Neural cell (in vitro differentiated cells): ENCODE data around the gene SOX18. TPM values are rescaled to one million over a fixed set of nuclear protein-coding genes. Genes with fewer than 3 reads are reported as not detected.

Experiments
- H2AFZ ChIP-seq: fragments of 200-600, 300-800 bp; sonication (generic), shearing (Covaris generic); 2 replicates; pipeline ENCODE4 v1.6.0; 2014; ENCODE audit warnings: low read depth, mild to moderate bottlenecking, antibody characterized with exemption, low read length, moderate library complexity
- H3F3A ChIP-seq: fragments of 200-600 bp; shearing (Covaris generic); 2 replicates; pipeline ENCODE4 v1.6.1; 2016; ENCODE audit warnings: mild to moderate bottlenecking, moderate library complexity, mixed read lengths, antibody characterized with exemption, low read length; ENCODE audit not compliant: insufficient read depth, poor library complexity, severe bottlenecking
- H3K27ac ChIP-seq: fragments of 200-600, 300-800 bp; sonication (generic), shearing (Covaris generic); 2 replicates; pipeline ENCODE4 v1.5.1; 2014; ENCODE audit warnings: mild to moderate bottlenecking, low read length, moderate library complexity
- H3K27me3 ChIP-seq: fragments of 300-800, 200-600 bp; sonication (generic), shearing (Covaris generic); 2 replicates; pipeline ENCODE4 v1.6.0; 2014; ENCODE audit warnings: mild to moderate bottlenecking, low read depth, low read length, moderate library complexity; ENCODE audit not compliant: insufficient read depth
- H3K36me3 ChIP-seq: fragments of 300-800, 200-600 bp; sonication (generic), shearing (Covaris generic); 2 replicates; pipeline ENCODE4 v1.5.1; 2014; ENCODE audit warnings: mild to moderate bottlenecking, antibody characterized with exemption, low read length, moderate library complexity; ENCODE audit not compliant: insufficient read depth
- H3K4me2 ChIP-seq: fragments of 300-800, 200-600 bp; sonication (generic), shearing (Covaris generic); 2 replicates; pipeline ENCODE4 v1.6.0; 2014; ENCODE audit warnings: mild to moderate bottlenecking, low read length
- H3K4me3 ChIP-seq: fragments of 300-800, 200-600 bp; sonication (generic), shearing (Covaris generic); 2 replicates; pipeline ENCODE4 v1.5.1; 2014; ENCODE audit warnings: mild to moderate bottlenecking, low read length, moderate library complexity
- H3K79me2 ChIP-seq: fragments of 200-600 bp; shearing (Covaris generic); replicated peaks from 2 replicates; pipeline ENCODE4 v1.6.0; 2014; ENCODE audit warnings: mild to moderate bottlenecking, low read length, moderate library complexity; ENCODE audit not compliant: insufficient read depth
- H3K9ac ChIP-seq: fragments of 300-800, 200-600 bp; sonication (generic), shearing (Covaris generic); 2 replicates; pipeline ENCODE4 v1.6.1; 2016; ENCODE audit warnings: mild to moderate bottlenecking, low read length, mixed read lengths
- H3K9me2 ChIP-seq: fragments of 200-600 bp; shearing (Covaris generic); 2 replicates; pipeline ENCODE4 v1.6.1; 2016; ENCODE audit warnings: mild to moderate bottlenecking, low read length, mixed read lengths; ENCODE audit not compliant: insufficient read depth
- H3K9me3 ChIP-seq: fragments of 200-600, 300-800 bp; sonication (generic), shearing (Covaris generic); 2 replicates; pipeline ENCODE4 v1.6.1; 2016; ENCODE audit warnings: mild to moderate bottlenecking, mixed run types, low read length, moderate library complexity, mixed read lengths
- H4K20me1 ChIP-seq: fragments of 200-600 bp; shearing (Covaris generic); 2 replicates; pipeline ENCODE4 v1.6.1; 2016; ENCODE audit warnings: mild to moderate bottlenecking, mixed run types; ENCODE audit not compliant: insufficient read depth
- EP300 ChIP-seq: fragments of 450-650 bp; conservative IDR thresholded peaks from 2 replicates; pipeline ENCODE4 v1.6.1; 2014; ENCODE audit warnings: antibody characterized with exemption, mild to moderate bottlenecking, moderate library complexity; ENCODE audit not compliant: poor library complexity, severe bottlenecking
- EZH2 ChIP-seq: fragments of 200-600, 300-800 bp; shearing (Covaris generic), sonication (generic); IDR thresholded peaks from 2 replicates; pipeline ENCODE4 v1.6.1; 2014; ENCODE audit warnings: antibody characterized with exemption, low read length, borderline replicate concordance, mild to moderate bottlenecking; ENCODE audit not compliant: insufficient read depth, poor library complexity, severe bottlenecking
- MXI1 ChIP-seq: fragments of 450-650 bp; conservative IDR thresholded peaks from 2 replicates; pipeline ENCODE4 v1.6.1; 2014; ENCODE audit warnings: antibody characterized with exemption, mild to moderate bottlenecking; ENCODE audit not compliant: poor library complexity, severe bottlenecking
- POLR2AphosphoS5 ChIP-seq: IDR thresholded peaks from 2 replicates; pipeline ENCODE4 v1.6.1; 2012
- RAD21 ChIP-seq: fragments of 450-650 bp; conservative IDR thresholded peaks from 2 replicates; pipeline ENCODE4 v1.6.1; 2014; ENCODE audit warnings: antibody characterized with exemption, mild to moderate bottlenecking, moderate library complexity
- SMC3 ChIP-seq: fragments of 450-650 bp; conservative IDR thresholded peaks from 2 replicates; pipeline ENCODE4 v1.6.1; 2014; ENCODE audit warnings: antibody characterized with exemption, mild to moderate bottlenecking, moderate library complexity; ENCODE audit not compliant: poor library complexity
- TAF1 ChIP-seq: IDR thresholded peaks from 2 replicates; pipeline ENCODE4 v1.6.1; 2012; ENCODE audit warnings: low read depth
- polyA plus RNA-seq: library from polyadenylated mRNA; depleted of rRNA; stranded (reverse); fragments of >200 nt; gene quantifications from 2 replicates; pipeline ENCODE4 v1.2.3, GENCODE V29; 2014
- TF ChIP-seq, protein P1 (sequence below): fragments of 450-650 bp; IDR thresholded peaks from 2 replicates; pipeline ENCODE4 v1.5.1; 2014; ENCODE audit warnings: antibody characterized with exemption, mild to moderate bottlenecking, moderate library complexity; ENCODE audit not compliant: poor library complexity, severe bottlenecking
- TF ChIP-seq, protein P2 (sequence below): IDR thresholded peaks from 2 replicates; pipeline ENCODE4 v1.6.1; 2012; ENCODE audit warnings: borderline replicate concordance

The SOX18 gene
- polyA plus RNA-seq, 1 donor from 2014 or later: 0.12 TPM

DNA sequence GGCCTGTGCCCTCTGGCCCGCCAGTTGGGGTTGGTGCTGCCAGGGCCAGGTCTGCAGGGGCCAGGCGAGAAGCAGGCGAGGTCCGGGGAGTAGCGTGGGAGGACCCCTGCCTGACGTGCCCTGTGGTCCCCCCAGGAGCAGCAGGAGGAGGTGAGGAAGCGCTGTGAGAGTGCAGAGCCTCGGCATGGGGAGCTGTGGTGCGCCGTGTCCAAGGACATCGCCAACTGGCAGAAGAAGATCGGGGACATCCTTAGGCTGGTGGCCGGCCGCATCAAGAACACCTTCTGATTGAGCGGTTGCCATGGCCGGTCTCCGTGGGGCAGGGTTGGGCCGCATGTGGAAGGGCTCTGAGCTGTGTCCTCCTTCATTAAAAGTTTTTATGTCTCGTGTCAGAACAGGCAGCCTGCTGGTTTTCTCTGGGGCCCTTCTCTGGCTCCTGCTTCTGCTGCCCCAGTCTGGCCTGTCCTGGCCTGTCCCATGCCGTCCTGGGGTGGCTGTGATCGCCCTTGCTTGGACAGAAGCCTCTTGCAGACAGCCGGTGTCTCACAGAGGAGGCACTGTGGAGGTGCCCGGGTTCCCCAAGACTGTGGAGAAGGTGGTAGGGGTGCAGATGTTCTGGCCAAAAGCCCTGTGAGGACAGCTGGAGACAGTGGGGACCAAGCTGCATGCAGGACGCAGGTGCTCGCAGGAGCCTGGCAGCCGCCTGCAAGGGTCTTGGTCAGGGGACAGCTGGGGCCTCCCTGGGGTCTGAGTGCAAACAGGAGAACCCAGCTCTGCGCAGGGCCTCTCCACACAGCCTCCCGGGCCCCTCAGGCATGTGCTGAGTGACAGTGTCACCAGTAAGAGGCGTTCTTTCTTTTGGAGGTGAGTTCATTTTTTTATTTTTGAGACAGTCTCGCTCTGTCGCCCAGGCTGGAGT lies 16.5 kb downstream of the SOX18 start:
- H3K4me3 ChIP-seq: no peak overlapping the region
- no peak overlapping the region for H3K9ac ChIP-seq
- no peaks in the 10 kb centered on the region for H3K9me3 ChIP-seq
- TF ChIP-seq RAD21 (no peak), MXI1 (no peak), SMC3 (no peak), EP300 (no peak), EZH2 (no peak), TAF1 (no peak), POLR2AphosphoS5 (no peak)
- TF ChIP-seq, protein P1, sequence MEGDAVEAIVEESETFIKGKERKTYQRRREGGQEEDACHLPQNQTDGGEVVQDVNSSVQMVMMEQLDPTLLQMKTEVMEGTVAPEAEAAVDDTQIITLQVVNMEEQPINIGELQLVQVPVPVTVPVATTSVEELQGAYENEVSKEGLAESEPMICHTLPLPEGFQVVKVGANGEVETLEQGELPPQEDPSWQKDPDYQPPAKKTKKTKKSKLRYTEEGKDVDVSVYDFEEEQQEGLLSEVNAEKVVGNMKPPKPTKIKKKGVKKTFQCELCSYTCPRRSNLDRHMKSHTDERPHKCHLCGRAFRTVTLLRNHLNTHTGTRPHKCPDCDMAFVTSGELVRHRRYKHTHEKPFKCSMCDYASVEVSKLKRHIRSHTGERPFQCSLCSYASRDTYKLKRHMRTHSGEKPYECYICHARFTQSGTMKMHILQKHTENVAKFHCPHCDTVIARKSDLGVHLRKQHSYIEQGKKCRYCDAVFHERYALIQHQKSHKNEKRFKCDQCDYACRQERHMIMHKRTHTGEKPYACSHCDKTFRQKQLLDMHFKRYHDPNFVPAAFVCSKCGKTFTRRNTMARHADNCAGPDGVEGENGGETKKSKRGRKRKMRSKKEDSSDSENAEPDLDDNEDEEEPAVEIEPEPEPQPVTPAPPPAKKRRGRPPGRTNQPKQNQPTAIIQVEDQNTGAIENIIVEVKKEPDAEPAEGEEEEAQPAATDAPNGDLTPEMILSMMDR: no peak
- TF ChIP-seq, protein P2, sequence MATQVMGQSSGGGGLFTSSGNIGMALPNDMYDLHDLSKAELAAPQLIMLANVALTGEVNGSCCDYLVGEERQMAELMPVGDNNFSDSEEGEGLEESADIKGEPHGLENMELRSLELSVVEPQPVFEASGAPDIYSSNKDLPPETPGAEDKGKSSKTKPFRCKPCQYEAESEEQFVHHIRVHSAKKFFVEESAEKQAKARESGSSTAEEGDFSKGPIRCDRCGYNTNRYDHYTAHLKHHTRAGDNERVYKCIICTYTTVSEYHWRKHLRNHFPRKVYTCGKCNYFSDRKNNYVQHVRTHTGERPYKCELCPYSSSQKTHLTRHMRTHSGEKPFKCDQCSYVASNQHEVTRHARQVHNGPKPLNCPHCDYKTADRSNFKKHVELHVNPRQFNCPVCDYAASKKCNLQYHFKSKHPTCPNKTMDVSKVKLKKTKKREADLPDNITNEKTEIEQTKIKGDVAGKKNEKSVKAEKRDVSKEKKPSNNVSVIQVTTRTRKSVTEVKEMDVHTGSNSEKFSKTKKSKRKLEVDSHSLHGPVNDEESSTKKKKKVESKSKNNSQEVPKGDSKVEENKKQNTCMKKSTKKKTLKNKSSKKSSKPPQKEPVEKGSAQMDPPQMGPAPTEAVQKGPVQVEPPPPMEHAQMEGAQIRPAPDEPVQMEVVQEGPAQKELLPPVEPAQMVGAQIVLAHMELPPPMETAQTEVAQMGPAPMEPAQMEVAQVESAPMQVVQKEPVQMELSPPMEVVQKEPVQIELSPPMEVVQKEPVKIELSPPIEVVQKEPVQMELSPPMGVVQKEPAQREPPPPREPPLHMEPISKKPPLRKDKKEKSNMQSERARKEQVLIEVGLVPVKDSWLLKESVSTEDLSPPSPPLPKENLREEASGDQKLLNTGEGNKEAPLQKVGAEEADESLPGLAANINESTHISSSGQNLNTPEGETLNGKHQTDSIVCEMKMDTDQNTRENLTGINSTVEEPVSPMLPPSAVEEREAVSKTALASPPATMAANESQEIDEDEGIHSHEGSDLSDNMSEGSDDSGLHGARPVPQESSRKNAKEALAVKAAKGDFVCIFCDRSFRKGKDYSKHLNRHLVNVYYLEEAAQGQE: no peak
- H3K4me2 ChIP-seq: no peak overlapping the region
- no peak overlapping the region for H2AFZ ChIP-seq
- H3K79me2 ChIP-seq: no peaks in the 10 kb centered on the region
- H3K27ac ChIP-seq: no peak overlapping the region
- H3K27me3 ChIP-seq: peaks cover 12% of the 10 kb centered on the region
- no peaks in the 10 kb centered on the region for H3F3A ChIP-seq
- H3K9me2 ChIP-seq: no peaks in the 10 kb centered on the region
- H3K36me3 ChIP-seq: no peaks in the 10 kb centered on the region
- no peaks in the 10 kb centered on the region for H4K20me1 ChIP-seq

GRCh38 chr20:64031822-64032314 lies 17.6 kb downstream of the SOX18 start:
- no peak overlapping the region for H3K4me3 ChIP-seq
- H3F3A ChIP-seq: no peaks in the 10 kb centered on the region
- H3K36me3 ChIP-seq: peaks cover 6% of the 10 kb centered on the region
- no peak overlapping the region for H3K27ac ChIP-seq
- H3K27me3 ChIP-seq: peaks cover 1% of the 10 kb centered on the region
- H4K20me1 ChIP-seq: no peaks in the 10 kb centered on the region
- H2AFZ ChIP-seq: no peak overlapping the region
- no peaks in the 10 kb centered on the region for H3K9me3 ChIP-seq
- no peak overlapping the region for H3K9ac ChIP-seq
- TF ChIP-seq EZH2: no peak
- no peak for TF ChIP-seq RAD21
- no peak for TF ChIP-seq SMC3
- no peak for TF ChIP-seq POLR2AphosphoS5
- TF ChIP-seq MXI1: no peak
- TF ChIP-seq, protein P2: no peak
- no peak for TF ChIP-seq TAF1
- TF ChIP-seq, protein P1: no peak
- TF ChIP-seq EP300: no peak
- H3K4me2 ChIP-seq: no peak overlapping the region
- no peaks in the 10 kb centered on the region for H3K9me2 ChIP-seq
- no peaks in the 10 kb centered on the region for H3K79me2 ChIP-seq
